GM19193 (cell line): ENCODE measurements around the gene TMCC2.

Experiments
- POLR2A ChIP-seq: IDR thresholded peaks from 4 replicates; pipeline ENCODE4 v1.6.1; 2011; ENCODE audit not compliant: insufficient read depth, insufficient read length; ENCODE audit errors: extremely low read depth

The TMCC2 gene

GRCh38 chr1:205274041-205274691 lies 46.4 kb downstream of the TMCC2 start:
- TF ChIP-seq POLR2A, result no peak

- no peak for TF ChIP-seq POLR2A
These were observed 47.4 kb downstream of the TMCC2 start for GRCh38 chr1:205275133-205275532.

GRCh38 chr1:205275916-205276688 lies 48.4 kb downstream of the TMCC2 start:
- TF ChIP-seq POLR2A, result no peak

- no peak for TF ChIP-seq POLR2A
These were observed 48.9 kb downstream of the TMCC2 start for GRCh38 chr1:205276689-205277065.

GRCh38 chr1:205279986-205280385 lies 52.2 kb downstream of the TMCC2 start:
- TF ChIP-seq POLR2A, result no peak

- TF ChIP-seq POLR2A, result no peak
These were observed 55.8 kb downstream of the TMCC2 start for GRCh38 chr1:205283270-205284147.

GRCh38 chr1:205284420-205285144 lies 56.8 kb downstream of the TMCC2 start:
- TF ChIP-seq POLR2A, result no peak

GRCh38 chr1:205285381-205286101 lies 57.8 kb downstream of the TMCC2 start:
- no peak for TF ChIP-seq POLR2A

- TF ChIP-seq POLR2A, result no peak
These were observed 58.7 kb downstream of the TMCC2 start for GRCh38 chr1:205286335-205286950.

- TF ChIP-seq POLR2A, result no peak
These were observed 59.3 kb downstream of the TMCC2 start for GRCh38 chr1:205287076-205287475.

GRCh38 chr1:205287767-205288559 lies 60.2 kb downstream of the TMCC2 start:
- no peak for TF ChIP-seq POLR2A

GRCh38 chr1:205291596-205291995 lies 63.9 kb downstream of the TMCC2 start:
- TF ChIP-seq POLR2A, result no peak

GRCh38 chr1:205293350-205294074 lies 65.8 kb downstream of the TMCC2 start:
- TF ChIP-seq POLR2A, result no peak
